Mesothelial cell of epicardium (in vitro differentiated cells): ENCODE measurements around the gene SDK1. TPM values are rescaled to one million over a fixed set of nuclear protein-coding genes. Genes with fewer than 3 reads are reported as not detected.

Experiments used
- DNase-seq, 2 experiments: peaks; one replicate each; pipeline ENCODE4 v3.0.0; 2021; ENCODE audit warnings: low spot score in 2 of 2; ENCODE audit not compliant: unreplicated experiment in 2 of 2
- H3K27ac Mint-ChIP-seq: 2 replicates; pipeline ENCODE4 v1.8.0; 2021; ENCODE audit warnings: mixed read lengths
- H3K27me3 Mint-ChIP-seq: 2 replicates; pipeline ENCODE4 v1.8.0; 2021; ENCODE audit warnings: low read depth, mixed read lengths
- H3K36me3 Mint-ChIP-seq: 2 replicates; pipeline ENCODE4 v1.8.0; 2021; ENCODE audit warnings: mixed read lengths
- H3K4me1 Mint-ChIP-seq: 2 replicates; pipeline ENCODE4 v1.8.0; 2021; ENCODE audit warnings: mixed read lengths
- H3K4me3 Mint-ChIP-seq: 2 replicates; pipeline ENCODE4 v1.8.0; 2021; ENCODE audit warnings: mild to moderate bottlenecking, moderate library complexity, mixed read lengths
- H3K9me3 Mint-ChIP-seq: 2 replicates; pipeline ENCODE4 v1.8.0; 2021; ENCODE audit warnings: mixed read lengths
- total RNA-seq: library from RNA; stranded (reverse); gene quantifications from 3 replicates; pipeline ENCODE4 v1.2.1, GENCODE V29; 2021
- TF ChIP-seq, protein P1 (sequence below): fragments of 200-600 bp; sonication (generic); IDR thresholded peaks from one replicate; pipeline ENCODE4 v1.5.0; 2021; ENCODE audit warnings: antibody characterized with exemption; ENCODE audit not compliant: unreplicated experiment

Gene SDK1
- total RNA-seq, 1 donor from 2014 or later: 12.8 TPM

DNA sequence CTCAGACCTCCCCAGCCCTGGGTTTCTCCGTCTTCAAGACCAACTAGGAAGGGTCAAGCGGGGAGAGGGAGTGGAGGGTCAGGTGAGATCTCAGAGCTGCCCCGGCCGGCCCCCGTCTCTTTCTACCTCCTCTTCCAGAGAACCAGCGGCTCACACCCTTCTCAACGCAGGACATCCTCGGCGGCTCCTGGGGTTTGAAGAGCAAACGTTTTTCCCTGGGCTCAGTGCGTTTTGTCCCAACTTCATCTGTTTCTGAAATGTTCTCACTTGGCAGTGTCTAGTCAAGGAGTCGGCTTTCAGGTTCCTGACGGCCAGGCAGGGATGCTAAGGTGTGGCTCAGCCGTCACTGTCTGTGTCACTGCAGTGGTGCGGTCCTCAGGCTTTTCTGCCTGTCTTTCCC lies 964.6 kb downstream of the SDK1 start:
- Mint-ChIP-seq H3K27me3 (no peaks in the 10 kb centered on the region), H3K4me3 (no peak overlapping the region), H3K9me3 (no peaks in the 10 kb centered on the region), H3K36me3 (no peaks in the 10 kb centered on the region), H3K4me1 (no peaks in the 10 kb centered on the region), H3K27ac (no peak overlapping the region)
- TF ChIP-seq, protein P1, sequence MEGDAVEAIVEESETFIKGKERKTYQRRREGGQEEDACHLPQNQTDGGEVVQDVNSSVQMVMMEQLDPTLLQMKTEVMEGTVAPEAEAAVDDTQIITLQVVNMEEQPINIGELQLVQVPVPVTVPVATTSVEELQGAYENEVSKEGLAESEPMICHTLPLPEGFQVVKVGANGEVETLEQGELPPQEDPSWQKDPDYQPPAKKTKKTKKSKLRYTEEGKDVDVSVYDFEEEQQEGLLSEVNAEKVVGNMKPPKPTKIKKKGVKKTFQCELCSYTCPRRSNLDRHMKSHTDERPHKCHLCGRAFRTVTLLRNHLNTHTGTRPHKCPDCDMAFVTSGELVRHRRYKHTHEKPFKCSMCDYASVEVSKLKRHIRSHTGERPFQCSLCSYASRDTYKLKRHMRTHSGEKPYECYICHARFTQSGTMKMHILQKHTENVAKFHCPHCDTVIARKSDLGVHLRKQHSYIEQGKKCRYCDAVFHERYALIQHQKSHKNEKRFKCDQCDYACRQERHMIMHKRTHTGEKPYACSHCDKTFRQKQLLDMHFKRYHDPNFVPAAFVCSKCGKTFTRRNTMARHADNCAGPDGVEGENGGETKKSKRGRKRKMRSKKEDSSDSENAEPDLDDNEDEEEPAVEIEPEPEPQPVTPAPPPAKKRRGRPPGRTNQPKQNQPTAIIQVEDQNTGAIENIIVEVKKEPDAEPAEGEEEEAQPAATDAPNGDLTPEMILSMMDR: no peak
- DNase-seq: peak in 1 of 2 experiments; percentile 17

DNA sequence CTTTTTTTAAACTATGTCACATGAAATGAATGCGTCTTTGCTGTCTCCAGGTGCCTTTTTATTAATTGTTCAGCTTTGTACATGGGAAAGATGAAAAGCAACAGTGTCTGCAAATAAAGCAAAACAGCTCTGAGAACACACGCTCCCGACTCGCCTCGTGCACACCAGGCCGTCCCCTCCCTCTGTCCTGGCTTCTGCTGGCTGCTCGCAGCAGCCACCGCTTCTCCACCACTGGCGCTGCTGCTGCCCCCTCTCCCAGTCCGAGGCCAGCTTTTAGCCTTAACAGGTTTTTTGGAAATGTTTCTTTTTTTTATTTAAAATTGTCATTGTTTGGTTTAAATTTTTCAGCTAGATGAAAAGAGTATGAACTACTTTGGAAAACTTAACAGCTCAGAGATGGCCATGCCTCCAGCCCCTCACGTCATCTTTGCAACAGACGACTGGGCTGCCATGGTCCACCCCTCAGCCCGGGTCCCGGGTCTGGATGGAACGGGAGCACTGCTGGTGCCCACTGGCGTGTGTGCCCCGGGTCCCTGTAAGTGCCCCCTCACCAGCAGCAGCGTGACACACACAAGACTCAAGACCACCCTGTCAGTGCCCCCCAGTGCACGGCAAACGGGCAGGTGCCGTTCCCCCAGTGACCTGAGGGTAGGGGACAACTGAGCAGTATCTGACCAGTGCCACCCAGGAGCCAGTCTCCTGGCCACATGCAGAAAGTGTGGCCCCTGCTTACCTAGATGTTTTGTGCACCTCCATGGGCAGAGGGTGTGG lies 965.4 kb downstream of the SDK1 start:
- TF ChIP-seq, protein P1: no peak
- peak in 1 of 2 experiments; percentile 30 for DNase-seq
- Mint-ChIP-seq H3K36me3 (no peaks in the 10 kb centered on the region), H3K27ac (no peak overlapping the region), H3K9me3 (no peaks in the 10 kb centered on the region), H3K4me3 (no peak overlapping the region), H3K4me1 (no peaks in the 10 kb centered on the region), H3K27me3 (no peaks in the 10 kb centered on the region)

DNA sequence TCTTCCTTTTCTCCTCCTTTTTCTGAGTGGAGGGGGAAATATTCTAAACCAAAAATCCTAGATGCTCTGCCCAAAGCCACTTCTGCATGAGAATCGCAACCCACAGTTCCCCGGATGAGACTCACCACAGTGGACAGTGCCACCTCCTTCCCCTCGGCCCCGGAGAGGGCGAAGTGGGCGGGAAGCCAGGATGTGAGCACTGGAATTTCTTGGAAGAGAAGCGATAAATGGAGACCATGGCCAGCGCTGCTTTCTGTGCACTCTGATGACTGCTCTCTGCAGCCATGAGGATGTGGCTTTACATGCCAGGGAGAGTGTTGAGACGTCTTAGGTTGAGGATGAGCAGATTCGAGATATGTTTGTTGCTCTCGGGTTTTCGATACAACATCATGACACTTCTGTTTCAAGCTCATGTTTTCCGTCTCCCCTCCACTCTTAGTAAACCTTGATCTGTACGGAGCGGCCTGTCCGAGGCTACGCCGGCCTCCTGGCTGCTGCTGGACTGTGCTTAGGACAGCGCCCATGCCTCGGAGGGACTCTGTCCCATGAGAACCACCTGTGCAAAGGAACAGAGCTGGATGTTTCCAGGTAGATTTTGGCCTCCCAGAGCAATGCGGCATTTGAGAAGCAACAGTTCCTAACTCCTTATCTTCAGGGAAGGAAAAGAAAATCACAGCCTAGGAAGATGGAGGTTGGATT lies 966.4 kb downstream of the SDK1 start:
- Mint-ChIP-seq H3K4me1 (no peaks in the 10 kb centered on the region), H3K4me3 (no peak overlapping the region), H3K9me3 (no peaks in the 10 kb centered on the region), H3K27ac (no peak overlapping the region), H3K27me3 (no peaks in the 10 kb centered on the region), H3K36me3 (no peaks in the 10 kb centered on the region)
- TF ChIP-seq, protein P1: no peak
- DNase-seq: peak in 1 of 2 experiments; percentile 35

DNA sequence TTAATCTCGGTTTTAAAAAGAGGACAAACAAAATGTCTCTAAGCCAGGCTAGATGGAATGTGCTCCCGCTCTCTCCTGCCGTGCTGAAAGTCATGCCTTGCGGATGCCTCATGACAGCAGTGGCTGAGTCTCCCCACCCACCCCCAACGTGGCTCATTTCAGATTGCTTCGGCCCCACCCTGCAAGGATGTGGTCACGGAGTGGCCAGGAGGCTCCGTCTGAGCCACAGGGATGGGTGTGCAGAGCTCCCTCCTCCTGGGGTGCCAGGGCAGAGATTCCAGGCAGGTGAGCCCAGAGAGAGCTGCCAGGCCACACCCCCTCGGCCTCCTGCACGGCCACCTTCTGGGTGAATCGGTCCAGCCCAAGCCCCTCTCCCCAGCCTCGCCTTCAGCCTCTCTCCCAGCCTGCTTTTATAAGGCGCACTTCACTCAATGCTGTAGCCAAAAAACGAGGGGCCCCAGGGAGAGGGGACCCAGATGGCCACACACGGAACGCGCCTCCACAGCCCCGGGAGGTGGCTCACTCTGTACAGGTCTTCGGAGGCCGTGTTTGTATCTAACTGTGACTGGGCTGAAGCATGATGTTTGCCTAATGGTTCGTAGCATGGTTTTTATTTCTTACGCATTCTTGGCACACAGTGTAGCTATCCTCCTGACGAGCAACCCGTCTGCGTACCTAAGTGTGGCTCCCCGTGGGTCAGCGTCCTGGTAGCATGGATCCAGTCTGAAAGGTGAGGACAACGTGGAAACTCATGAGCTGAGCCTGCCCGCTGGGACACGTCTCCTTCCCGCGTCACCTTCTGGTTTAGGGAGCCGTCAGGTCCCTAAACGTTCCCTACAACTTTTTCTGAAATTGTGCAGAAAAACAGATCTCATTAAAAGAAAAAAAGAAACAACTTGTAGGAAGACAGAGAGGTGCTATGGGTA lies 967.3 kb downstream of the SDK1 start:
- no peak overlapping the region for H3K4me3 Mint-ChIP-seq
- no peaks in the 10 kb centered on the region for H3K9me3 Mint-ChIP-seq
- DNase-seq: peak in 1 of 2 experiments; percentile 30
- no peaks in the 10 kb centered on the region for H3K27me3 Mint-ChIP-seq
- no peaks in the 10 kb centered on the region for H3K4me1 Mint-ChIP-seq
- H3K27ac Mint-ChIP-seq: no peak overlapping the region
- H3K36me3 Mint-ChIP-seq: no peaks in the 10 kb centered on the region
- TF ChIP-seq, protein P1: no peak

DNA sequence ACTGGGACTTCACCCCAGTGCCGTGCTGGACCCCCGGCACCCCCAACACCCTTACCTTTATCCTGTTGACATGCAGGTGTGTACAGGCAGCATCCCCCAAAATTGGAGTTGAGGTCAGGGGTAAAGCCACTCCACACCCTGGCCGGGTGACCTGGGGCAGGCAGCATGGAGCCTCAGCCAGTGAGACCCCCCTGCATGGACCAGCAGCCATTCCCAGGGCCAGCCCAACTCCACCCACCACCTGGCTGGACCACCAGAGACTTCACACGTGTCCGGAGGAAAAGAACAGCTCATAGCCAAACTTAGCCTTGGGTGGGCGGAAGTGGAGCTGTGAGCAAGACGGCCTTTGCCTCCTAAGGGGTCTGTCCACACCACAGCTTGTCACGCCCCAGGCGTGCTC lies 968.0 kb downstream of the SDK1 start:
- H3K4me3 Mint-ChIP-seq: no peak overlapping the region
- DNase-seq: peak in 1 of 2 experiments; percentile 20
- TF ChIP-seq, protein P1: no peak
- peaks cover 4% of the 10 kb centered on the region for H3K9me3 Mint-ChIP-seq
- no peak overlapping the region for H3K27ac Mint-ChIP-seq
- H3K36me3 Mint-ChIP-seq: no peaks in the 10 kb centered on the region
- no peaks in the 10 kb centered on the region for H3K4me1 Mint-ChIP-seq
- H3K27me3 Mint-ChIP-seq: no peaks in the 10 kb centered on the region
